ENCODE measurements around the gene GGNBP2.

GGNBP2 gene

DNA sequence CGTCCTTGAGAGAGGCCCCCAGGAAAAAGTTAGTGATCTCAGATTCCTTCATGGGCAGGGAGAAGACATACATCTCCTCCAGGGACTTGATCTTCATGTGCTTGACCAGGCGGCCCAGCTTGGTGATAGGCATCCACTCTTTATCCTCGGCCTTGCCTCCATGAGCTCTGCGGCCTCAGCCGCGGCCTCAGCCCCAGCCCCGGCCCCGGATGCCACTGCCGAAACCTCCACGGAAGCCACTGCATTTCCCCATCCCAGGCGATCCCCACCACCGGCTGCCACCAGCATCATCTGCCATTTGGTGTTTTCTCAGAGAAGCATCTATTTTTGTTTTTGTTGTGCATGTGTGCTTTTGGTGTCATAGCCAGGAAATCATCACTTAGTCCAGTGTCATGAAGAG is 30.3 kb downstream of the GGNBP2 start:
- H3K4me3 ChIP-seq (ENCODE audit: low read length): no peak overlapping the region
- H3K36me3 ChIP-seq (ENCODE audit: insufficient read depth, low read length): peaks cover 61% of the 10 kb centered on the region
- no peaks in the 10 kb centered on the region for H3K4me1 ChIP-seq (ENCODE audit: insufficient read depth, low read length)
- H3K9ac ChIP-seq (ENCODE audit: low read depth, low read length): no peak overlapping the region
- no peaks in the 10 kb centered on the region for H3K9me3 ChIP-seq (ENCODE audit: insufficient read depth, low read depth, low read length)
- no peaks in the 10 kb centered on the region for H3K27me3 ChIP-seq (ENCODE audit: insufficient read depth, low read length)
- WGBS: 95% methylated on average over 12 of the region's 12 CpGs
- H3K27ac ChIP-seq (ENCODE audit: low read depth, low read length): no peak overlapping the region

- Histone ChIP-seq H3K27me3 (ENCODE audit: insufficient read depth, low read length) (no peaks in the 10 kb centered on the region), H3K36me3 (ENCODE audit: insufficient read depth, low read length) (peaks cover 65% of the 10 kb centered on the region), H3K9me3 (ENCODE audit: insufficient read depth, low read depth, low read length) (no peaks in the 10 kb centered on the region), H3K27ac (ENCODE audit: low read depth, low read length) (no peak overlapping the region), H3K9ac (ENCODE audit: low read depth, low read length) (no peak overlapping the region), H3K4me1 (ENCODE audit: insufficient read depth, low read length) (no peaks in the 10 kb centered on the region), H3K4me3 (ENCODE audit: low read length) (no peak overlapping the region)
- WGBS: 94% methylated on average over 2 of the region's 2 CpGs
Measured at GRCh38 chr17:36576793-36577192, 32.1 kb downstream of the GGNBP2 start.

DNA sequence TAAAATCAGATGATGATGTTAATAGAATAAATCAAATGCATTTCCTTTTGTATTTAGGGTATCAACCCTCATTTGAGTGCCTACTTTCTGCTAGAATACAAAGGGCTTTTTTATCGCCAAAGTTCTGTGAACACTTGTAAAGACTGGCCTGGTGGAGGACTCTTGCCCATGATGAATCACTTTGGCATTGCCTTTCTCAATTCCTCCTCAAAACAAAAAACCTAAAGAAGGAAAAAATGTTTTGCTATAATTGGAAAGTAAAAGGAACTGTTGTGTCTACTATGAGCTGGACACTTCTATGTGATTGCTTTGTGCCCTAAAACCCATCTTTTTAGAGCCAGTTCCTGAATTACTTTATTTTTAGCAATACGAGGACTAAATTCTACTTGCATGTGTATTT is 34.0 kb downstream of the GGNBP2 start:
- H3K27ac ChIP-seq (ENCODE audit: low read depth, low read length): no peak overlapping the region
- H3K27me3 ChIP-seq (ENCODE audit: insufficient read depth, low read length): no peaks in the 10 kb centered on the region
- no peak overlapping the region for H3K9ac ChIP-seq (ENCODE audit: low read depth, low read length)
- H3K9me3 ChIP-seq (ENCODE audit: insufficient read depth, low read depth, low read length): no peaks in the 10 kb centered on the region
- H3K36me3 ChIP-seq (ENCODE audit: insufficient read depth, low read length): peaks cover 62% of the 10 kb centered on the region
- no peak overlapping the region for H3K4me3 ChIP-seq (ENCODE audit: low read length)
- no peaks in the 10 kb centered on the region for H3K4me1 ChIP-seq (ENCODE audit: insufficient read depth, low read length)
- 94% methylated on average over 2 of the region's 2 CpGs for WGBS

DNA sequence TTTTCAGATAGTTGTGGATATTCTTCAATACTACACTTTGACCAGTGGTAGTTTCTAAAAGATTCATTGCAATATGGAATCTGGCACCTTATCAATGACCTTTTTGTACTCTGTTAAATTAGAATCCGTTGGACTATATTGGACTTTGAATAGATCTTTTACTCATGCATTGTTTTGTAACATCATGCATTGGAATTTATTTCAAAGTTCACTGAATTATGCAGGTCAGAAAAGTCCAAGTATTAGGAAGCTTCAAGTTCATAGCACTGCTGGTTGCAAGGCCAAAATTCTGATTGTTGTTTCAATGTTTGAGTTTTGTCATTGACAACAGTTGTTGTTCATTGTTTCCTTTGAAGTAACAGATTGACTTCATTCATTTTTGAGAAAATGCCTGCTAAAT is 39.1 kb downstream of the GGNBP2 start:
- Histone ChIP-seq H3K27me3 (ENCODE audit: insufficient read depth, low read length) (no peaks in the 10 kb centered on the region), H3K9me3 (ENCODE audit: insufficient read depth, low read depth, low read length) (no peaks in the 10 kb centered on the region), H3K4me3 (ENCODE audit: low read length) (no peak overlapping the region), H3K27ac (ENCODE audit: low read depth, low read length) (no peak overlapping the region), H3K4me1 (ENCODE audit: insufficient read depth, low read length) (no peaks in the 10 kb centered on the region), H3K9ac (ENCODE audit: low read depth, low read length) (no peak overlapping the region), H3K36me3 (ENCODE audit: insufficient read depth, low read length) (peaks cover 88% of the 10 kb centered on the region)
- 100% methylated on average over 1 of the region's 1 CpG for WGBS

GRCh38 chr17:36586138-36586537 is 41.4 kb downstream of the GGNBP2 start:
- H3K27ac ChIP-seq (ENCODE audit: low read depth, low read length): no peak overlapping the region
- no peak overlapping the region for H3K4me3 ChIP-seq (ENCODE audit: low read length)
- H3K4me1 ChIP-seq (ENCODE audit: insufficient read depth, low read length): peaks cover 3% of the 10 kb centered on the region; the same call in 1 of the 2 replicates
- no peaks in the 10 kb centered on the region for H3K27me3 ChIP-seq (ENCODE audit: insufficient read depth, low read length)
- H3K9me3 ChIP-seq (ENCODE audit: insufficient read depth, low read depth, low read length): no peaks in the 10 kb centered on the region
- no peak overlapping the region for H3K9ac ChIP-seq (ENCODE audit: low read depth, low read length)
- WGBS: 99% methylated on average over 2 of the region's 2 CpGs
- peaks cover 79% of the 10 kb centered on the region for H3K36me3 ChIP-seq (ENCODE audit: insufficient read depth, low read length)

DNA sequence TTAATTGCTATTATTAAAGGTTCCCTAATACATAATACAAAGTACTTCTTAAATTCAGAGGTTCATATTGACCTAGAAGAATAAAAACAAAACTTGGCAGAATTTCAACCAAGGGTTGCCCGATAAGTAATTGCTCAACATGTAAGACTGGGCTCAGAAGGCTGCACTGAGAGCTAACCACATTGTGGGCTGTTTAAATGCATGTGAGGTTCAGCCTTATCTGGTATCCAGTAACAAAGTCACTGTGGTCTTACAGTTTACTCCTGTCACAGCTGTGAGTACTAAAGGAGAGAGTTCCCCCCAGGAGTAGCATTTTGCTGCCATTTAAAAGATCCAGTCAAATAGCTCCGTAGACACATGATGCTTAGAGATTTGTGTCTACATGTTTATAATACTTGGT is 45.4 kb downstream of the GGNBP2 start:
- Histone ChIP-seq H3K27ac (ENCODE audit: low read depth, low read length) (no peak overlapping the region), H3K36me3 (ENCODE audit: insufficient read depth, low read length) (peaks cover 52% of the 10 kb centered on the region), H3K4me3 (ENCODE audit: low read length) (no peak overlapping the region), H3K9me3 (ENCODE audit: insufficient read depth, low read depth, low read length) (no peaks in the 10 kb centered on the region), H3K27me3 (ENCODE audit: insufficient read depth, low read length) (no peaks in the 10 kb centered on the region), H3K9ac (ENCODE audit: low read depth, low read length) (no peak overlapping the region), H3K4me1 (ENCODE audit: insufficient read depth, low read length) (peaks cover 12% of the 10 kb centered on the region)
- WGBS: 95% methylated on average over 2 of the region's 2 CpGs

GRCh38 chr17:36591434-36592315 is 47.0 kb downstream of the GGNBP2 start, which contains the start of gene DHRS11:
DHRS11 (plus strand) TSS chr17:36591879; CDS start chr17:36592010, 131 bp downstream.
- Histone ChIP-seq H3K4me1 (ENCODE audit: insufficient read depth, low read length) (peaks cover 12% of the 10 kb centered on the region), H3K9ac (ENCODE audit: low read depth, low read length) (peak within 1 kb of the TSS; percentile 82), H3K27me3 (ENCODE audit: insufficient read depth, low read length) (no peaks in the 10 kb centered on the region), H3K36me3 (ENCODE audit: insufficient read depth, low read length) (peaks cover 45% of the 10 kb centered on the region), H3K4me3 (ENCODE audit: low read length) (peak within 1 kb of the TSS; percentile 90), H3K27ac (ENCODE audit: low read depth, low read length) (peak within 1 kb of the TSS; percentile 83; the same call in 1 of the 2 replicates), H3K9me3 (ENCODE audit: insufficient read depth, low read depth, low read length) (no peaks in the 10 kb centered on the region)
- 5% methylated on average over 87 of the region's 87 CpGs for WGBS

GRCh38 chr17:36592316-36592715 is 47.6 kb downstream of the GGNBP2 start:
- peaks cover 12% of the 10 kb centered on the region for H3K4me1 ChIP-seq (ENCODE audit: insufficient read depth, low read length)
- 0% methylated on average over 19 of the region's 20 CpGs for WGBS
- H3K36me3 ChIP-seq (ENCODE audit: insufficient read depth, low read length): peaks cover 45% of the 10 kb centered on the region
- peak overlapping the region; percentile 82 for H3K9ac ChIP-seq (ENCODE audit: low read depth, low read length)
- H3K9me3 ChIP-seq (ENCODE audit: insufficient read depth, low read depth, low read length): no peaks in the 10 kb centered on the region
- peak overlapping the region; percentile 90 for H3K4me3 ChIP-seq (ENCODE audit: low read length)
- H3K27me3 ChIP-seq (ENCODE audit: insufficient read depth, low read length): no peaks in the 10 kb centered on the region
- H3K27ac ChIP-seq (ENCODE audit: low read depth, low read length): peak overlapping the region; percentile 49; the same call in 1 of the 2 replicates

GRCh38 chr17:36592716-36593321 is 48.1 kb downstream of the GGNBP2 start:
- WGBS: 26% methylated on average over 4 of the region's 4 CpGs
- Histone ChIP-seq H3K27ac (ENCODE audit: low read depth, low read length) (peak overlapping the region; percentile 49; the same call in 1 of the 2 replicates), H3K9ac (ENCODE audit: low read depth, low read length) (peak overlapping the region; percentile 82), H3K36me3 (ENCODE audit: insufficient read depth, low read length) (peaks cover 42% of the 10 kb centered on the region), H3K27me3 (ENCODE audit: insufficient read depth, low read length) (no peaks in the 10 kb centered on the region), H3K4me3 (ENCODE audit: low read length) (peak overlapping the region; percentile 90), H3K9me3 (ENCODE audit: insufficient read depth, low read depth, low read length) (no peaks in the 10 kb centered on the region), H3K4me1 (ENCODE audit: insufficient read depth, low read length) (peaks cover 12% of the 10 kb centered on the region)

GRCh38 chr17:36593656-36594316 is 49.1 kb downstream of the GGNBP2 start:
- WGBS: 82% methylated on average over 8 of the region's 8 CpGs
- H3K36me3 ChIP-seq (ENCODE audit: insufficient read depth, low read length): peaks cover 44% of the 10 kb centered on the region
- H3K27me3 ChIP-seq (ENCODE audit: insufficient read depth, low read length): no peaks in the 10 kb centered on the region
- H3K4me1 ChIP-seq (ENCODE audit: insufficient read depth, low read length): peaks cover 12% of the 10 kb centered on the region
- H3K4me3 ChIP-seq (ENCODE audit: low read length): no peak overlapping the region
- H3K27ac ChIP-seq (ENCODE audit: low read depth, low read length): no peak overlapping the region
- no peak overlapping the region for H3K9ac ChIP-seq (ENCODE audit: low read depth, low read length)
- H3K9me3 ChIP-seq (ENCODE audit: insufficient read depth, low read depth, low read length): no peaks in the 10 kb centered on the region
